H1 (cell line): Measurements from ENCODE around the gene DMAC2. TPM values are rescaled to one million over a fixed set of nuclear protein-coding genes. Genes with fewer than 3 reads are reported as not detected.
"Not testable (repeated sequence)": the region's sequence is repeated elsewhere in the genome, so short reads cannot be mapped to it uniquely, and the experiment has no call there.

Source experiments
- CTCF ChIA-PET: fragments of 300-600 bp; sonication (Branson Sonifier 250); formaldehyde crosslinking; loops from one replicate; lab custom pipeline; 2021; ENCODE audit not compliant: partially characterized antibody; lab: Charles Lee
- POLR2A ChIA-PET: fragments of 300-600 bp; sonication (Branson Sonifier 250); formaldehyde crosslinking; loops from one replicate; lab custom pipeline; 2021; ENCODE audit warnings: inconsistent platforms; ENCODE audit not compliant: partially characterized antibody; lab: Charles Lee
- DNase-seq, 2 experiments: peaks; one replicate each; pipeline versions ENCODE4 v3.0.0 to v3.0.0-alpha.2; 2010 to 2022; ENCODE audit warnings: low spot score in 2 of 2, low read depth in 1 of 2, mixed read lengths in 1 of 2
- FAIRE-seq: peaks from 2 replicates; lab custom pipeline; 2011; peaks lifted over from hg19 to GRCh38; lab: Jason Lieb, UNC
- H2AFZ ChIP-seq: 2 replicates; pipeline ENCODE4 v1.8.1; 2012; ENCODE audit warnings: low read length, inconsistent platforms
- H2AK5ac ChIP-seq: 2 replicates; pipeline ENCODE4 v1.6.1; 2013; ENCODE audit warnings: low read depth, low read length
- H2BK120ac ChIP-seq: replicated peaks from 2 replicates; pipeline ENCODE3; 2013; ENCODE audit warnings: low read depth, low read length, inconsistent platforms
- H2BK12ac ChIP-seq: 2 replicates; pipeline ENCODE4 v1.6.1; 2013; ENCODE audit warnings: low read depth, low read length
- H2BK15ac ChIP-seq: 2 replicates; pipeline ENCODE4 v1.6.1; 2013; ENCODE audit warnings: low read length
- H2BK20ac ChIP-seq: 2 replicates; pipeline ENCODE4 v1.6.1; 2013; ENCODE audit warnings: low read length
- H2BK5ac ChIP-seq: 2 replicates; pipeline ENCODE4 v1.6.1; 2013; ENCODE audit warnings: low read depth, low read length
- H3K14ac ChIP-seq: 2 replicates; pipeline ENCODE4 v1.6.1; 2013; ENCODE audit warnings: inconsistent platforms; ENCODE audit not compliant: insufficient read length
- H3K18ac ChIP-seq: 2 replicates; pipeline ENCODE4 v1.6.1; 2013; ENCODE audit warnings: low read length; ENCODE audit errors: extremely low read depth
- H3K23ac ChIP-seq: 2 replicates; pipeline ENCODE4 v1.6.1; 2013; ENCODE audit warnings: inconsistent platforms; ENCODE audit not compliant: insufficient read length
- H3K23me2 ChIP-seq: 2 replicates; pipeline ENCODE4 v1.6.1; 2013; ENCODE audit warnings: low read depth, low read length
- H3K27ac ChIP-seq: 2 replicates; pipeline ENCODE4 v1.6.1; 2011; ENCODE audit warnings: low read depth, low read length, inconsistent platforms
- H3K27me3 ChIP-seq, 4 experiments: replicated peaks in 1 of 4; 1 replicate in 1 of 4; 2 replicates in 3 of 4; pipeline versions ENCODE4 v1.6.1 to v1.8.1; 2011 to 2013; ENCODE audit warnings: low read length in 3 of 4, mild to moderate bottlenecking in 3 of 4, inconsistent platforms in 2 of 4, mixed read lengths in 2 of 4, moderate library complexity in 1 of 4; ENCODE audit not compliant: control insufficient read depth in 3 of 4, insufficient read depth in 3 of 4; ENCODE audit errors: extremely low read depth in 1 of 4
- H3K36me3 ChIP-seq, 4 experiments: 2 replicates each; pipeline versions ENCODE4 v1.6.1 to v1.8.1; 2011 to 2013; ENCODE audit warnings: mild to moderate bottlenecking in 4 of 4, low read length in 3 of 4, moderate library complexity in 2 of 4, control low read depth in 1 of 4, inconsistent platforms in 1 of 4; ENCODE audit not compliant: insufficient read depth in 4 of 4, control insufficient read depth in 2 of 4
- H3K4ac ChIP-seq: replicated peaks from 2 replicates; pipeline ENCODE3; 2013; ENCODE audit warnings: low read length, low read depth, mixed read lengths, inconsistent platforms; ENCODE audit not compliant: insufficient read length
- H3K4me1 ChIP-seq, 4 experiments: replicated peaks in 1 of 4; 1 replicate in 1 of 4; 2 replicates in 3 of 4; pipeline versions ENCODE4 v1.6.1 to v1.8.1; 2011 to 2013; ENCODE audit warnings: low read length in 3 of 4, inconsistent platforms in 2 of 4, mixed read lengths in 1 of 4; ENCODE audit not compliant: insufficient read depth in 4 of 4, control insufficient read depth in 3 of 4
- H3K4me2 ChIP-seq, 2 experiments: 2 replicates each; pipeline versions ENCODE4 v1.6.1 to v1.8.1; 2011 to 2013; ENCODE audit warnings: low read depth in 2 of 2, low read length in 2 of 2, control low read depth in 1 of 2, inconsistent platforms in 1 of 2, mild to moderate bottlenecking in 1 of 2; ENCODE audit not compliant: insufficient read depth in 1 of 2
- H3K4me3 ChIP-seq, 4 experiments: fragments of 200-600, 300-600 bp in 1 of 4; sonication (generic), shearing (Covaris generic), sonication (Bioruptor Twin) in 1 of 4; 2 replicates each; pipeline versions ENCODE4 v1.5.1 to v1.8.1; 2011 to 2016; ENCODE audit warnings: low read length in 4 of 4, low read depth in 3 of 4, control low read depth in 2 of 4, inconsistent platforms in 2 of 4, mild to moderate bottlenecking in 2 of 4, mixed read lengths in 1 of 4, moderate library complexity in 1 of 4; ENCODE audit not compliant: insufficient read depth in 2 of 4; ENCODE audit errors: extremely low read depth in 1 of 4
- H3K56ac ChIP-seq: replicated peaks from 2 replicates; pipeline ENCODE3; 2013; ENCODE audit warnings: low read depth, mild to moderate bottlenecking, mixed read lengths, low read length, inconsistent platforms; ENCODE audit not compliant: insufficient read length
- H3K79me1 ChIP-seq: 2 replicates; pipeline ENCODE4 v1.6.1; 2013; ENCODE audit warnings: low read depth, low read length, control low read depth
- H3K79me2 ChIP-seq, 2 experiments: 2 replicates each; pipeline versions ENCODE4 v1.6.1 to v1.8.1; 2012 to 2013; ENCODE audit warnings: low read length in 2 of 2, mild to moderate bottlenecking in 2 of 2, inconsistent platforms in 1 of 2; ENCODE audit not compliant: insufficient read depth in 2 of 2, control insufficient read depth in 1 of 2
- H3K9ac ChIP-seq, 4 experiments: replicated peaks in 1 of 4; 1 replicate in 1 of 4; 2 replicates in 3 of 4; pipeline versions ENCODE4 v1.6.1 to v1.8.1; 2011 to 2013; ENCODE audit warnings: low read depth in 3 of 4, low read length in 3 of 4, control low read depth in 2 of 4, mild to moderate bottlenecking in 2 of 4, moderate library complexity in 2 of 4, inconsistent platforms in 1 of 4; ENCODE audit errors: extremely low read depth in 1 of 4
- H3K9me3 ChIP-seq, 2 experiments: 2 replicates each; pipeline versions ENCODE4 v1.6.1 to v1.8.1; 2012 to 2013; ENCODE audit warnings: mild to moderate bottlenecking in 2 of 2, moderate library complexity in 2 of 2, control low read depth in 1 of 2, inconsistent platforms in 1 of 2, low read depth in 1 of 2, low read length in 1 of 2, mixed read lengths in 1 of 2; ENCODE audit not compliant: insufficient read depth in 2 of 2
- H4K20me1 ChIP-seq, 2 experiments: replicated peaks in 1 of 2; 2 replicates each; pipeline versions ENCODE3 to v1.8.1; 2011 to 2013; ENCODE audit warnings: inconsistent platforms in 2 of 2, low read length in 2 of 2, mild to moderate bottlenecking in 1 of 2; ENCODE audit not compliant: insufficient read depth in 2 of 2, control insufficient read depth in 1 of 2
- H4K5ac ChIP-seq: 2 replicates; pipeline ENCODE4 v1.6.1; 2013; ENCODE audit warnings: low read length, low read depth, mixed read lengths, inconsistent platforms; ENCODE audit not compliant: insufficient read length
- H4K8ac ChIP-seq: 2 replicates; pipeline ENCODE4 v1.8.0; 2013; ENCODE audit warnings: mild to moderate bottlenecking, moderate library complexity, low read length, inconsistent platforms; ENCODE audit not compliant: insufficient read depth; ENCODE audit errors: extremely low read depth
- H4K91ac ChIP-seq: replicated peaks from 2 replicates; pipeline ENCODE3; 2013; ENCODE audit warnings: low read length, mixed read lengths, inconsistent platforms; ENCODE audit not compliant: insufficient read length
- WGBS, 2 experiments: shearing (Covaris generic) in 1 of 2; methylation state at CpG; one replicate each; pipeline versions ENCODE4 v1.1.6 to v1.1.7; 2013 to 2015; ENCODE audit warnings: low lambda C conversion rate in 2 of 2, mixed read lengths in 2 of 2, inconsistent platforms in 1 of 2, low coverage in 1 of 2, missing lambda C conversion rate in 1 of 2; ENCODE audit not compliant: insufficient replicate concordance in 2 of 2, insufficient coverage in 1 of 2, insufficient read length in 1 of 2; ENCODE audit errors: extremely low coverage in 1 of 2, missing lambda C conversion rate in 1 of 2; 5-methylcytosine and 5-hydroxymethylcytosine counted together
- polyA plus RNA-seq, 7 experiments: library from polyadenylated mRNA; depleted of rRNA in 3 of 7; stranded (reverse) in 5 of 7; unstranded in 2 of 7; fragments of >200 nt in 5 of 7; fragments of 200-250 nt in 2 of 7; gene quantifications; 1 replicate in 5 of 7; 2 replicates in 1 of 7; 4 replicates in 1 of 7; pipeline versions ENCODE4 v1.2.1 to v1.2.3, GENCODE V29; 2011 to 2013; ENCODE audit warnings: missing spikeins in 2 of 7, mixed read lengths in 2 of 7
- total RNA-seq: library from RNA; stranded (reverse); fragmentation: NEBNext Ultra II Directional; extraction: Animal tissue kit (Norgen Biotek cat#: 25700); gene quantifications from 2 replicates; pipeline ENCODE4 v1.2.1, GENCODE V29; 2021

The DMAC2 gene
- total and polyA plus RNA-seq, 2 of the 8 experiments (the other 6 are each of a cell fraction or from before 2014, with no cell fraction given), result 86.8 to 170 TPM

DNA sequence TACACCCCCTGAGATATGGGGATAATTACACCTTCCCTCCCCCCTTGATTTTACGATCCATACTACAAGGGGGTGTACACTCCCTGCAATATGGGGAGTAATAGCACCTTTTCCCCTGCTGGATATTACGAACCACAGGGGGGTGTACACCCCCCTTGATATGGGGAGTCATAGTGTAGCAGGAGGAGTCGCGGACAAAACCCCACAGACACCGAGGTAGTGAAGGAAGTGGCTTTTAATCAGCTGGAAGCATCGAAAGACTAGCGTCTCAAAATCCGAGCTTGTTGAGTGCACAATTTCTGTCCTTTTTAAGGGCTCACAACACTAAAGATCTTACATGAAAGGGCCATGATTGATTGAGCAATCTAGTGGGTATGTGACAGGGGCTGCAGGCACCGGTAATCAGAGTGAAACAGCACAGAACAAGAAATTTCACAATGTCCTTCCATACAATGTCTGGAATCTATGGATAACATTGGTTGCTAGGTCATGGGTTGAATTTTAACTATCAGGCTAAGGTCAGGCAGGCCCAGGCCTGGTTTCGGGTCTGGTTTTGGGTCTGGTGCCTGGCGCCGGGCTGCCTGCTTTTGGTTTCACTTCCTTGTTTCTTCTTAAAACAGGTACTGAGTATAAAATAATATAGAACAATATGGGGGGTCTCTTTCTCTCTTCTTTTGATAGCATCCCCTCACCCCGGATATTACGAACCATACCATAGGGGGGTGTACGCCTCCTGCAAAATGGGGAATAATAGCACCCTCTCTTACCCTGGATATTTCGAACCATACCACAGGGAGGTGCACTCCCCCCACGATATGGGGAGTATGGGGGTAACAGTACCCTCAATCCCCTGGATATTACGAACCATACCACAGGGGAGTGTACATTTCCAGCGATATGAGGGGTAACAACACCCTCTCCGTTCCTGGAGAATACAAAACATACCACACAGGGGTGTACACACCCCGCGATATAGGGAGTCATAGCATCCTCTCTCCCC, 23.8 kb upstream of the DMAC2 start:
- H3K56ac ChIP-seq, POLR2A ChIA-PET, CTCF ChIA-PET, H3K23ac ChIP-seq, H2AK5ac ChIP-seq, H4K91ac ChIP-seq, H3K9ac ChIP-seq, H3K79me2 ChIP-seq, H3K14ac ChIP-seq, H3K79me1 ChIP-seq, H3K4me3 ChIP-seq, H3K27ac ChIP-seq, H2BK20ac ChIP-seq, H3K4me2 ChIP-seq, H3K27me3 ChIP-seq, H2BK5ac ChIP-seq, H3K4ac ChIP-seq, H4K8ac ChIP-seq, H4K5ac ChIP-seq, H3K36me3 ChIP-seq, H2BK12ac ChIP-seq, H3K18ac ChIP-seq, H4K20me1 ChIP-seq, H2AFZ ChIP-seq, H2BK15ac ChIP-seq, H3K4me1 ChIP-seq, DNase-seq, H3K23me2 ChIP-seq, H2BK120ac ChIP-seq: not testable (repeated sequence)
- H3K9me3 ChIP-seq, result peaks cover 32 to 47% of the 10 kb centered on the region in 2 experiments
- FAIRE-seq, result peak; percentile 52
- 84% methylated on average over 22 of the region's 22 CpGs; no CpG with 5 or more reads in 1 of the 2 experiments for WGBS, 2 experiments
